ENCODE results near the gene KYAT1. TPM values are rescaled to one million over a fixed set of nuclear protein-coding genes. Genes with fewer than 3 reads are reported as not detected.
A peak's percentile ranks its signal among the peaks of the same experiment; 100 is the strongest.
"Not testable (repeated sequence)": the region's sequence is repeated elsewhere in the genome, so short reads cannot be mapped to it uniquely, and the experiment has no call there.

The KYAT1 gene
- total RNA-seq, 3 donors from 2014 or later (not counting 1 experiment from before 2014, with no cell fraction given) = 8.9 to 11.3 (median 9.1) TPM

DNA sequence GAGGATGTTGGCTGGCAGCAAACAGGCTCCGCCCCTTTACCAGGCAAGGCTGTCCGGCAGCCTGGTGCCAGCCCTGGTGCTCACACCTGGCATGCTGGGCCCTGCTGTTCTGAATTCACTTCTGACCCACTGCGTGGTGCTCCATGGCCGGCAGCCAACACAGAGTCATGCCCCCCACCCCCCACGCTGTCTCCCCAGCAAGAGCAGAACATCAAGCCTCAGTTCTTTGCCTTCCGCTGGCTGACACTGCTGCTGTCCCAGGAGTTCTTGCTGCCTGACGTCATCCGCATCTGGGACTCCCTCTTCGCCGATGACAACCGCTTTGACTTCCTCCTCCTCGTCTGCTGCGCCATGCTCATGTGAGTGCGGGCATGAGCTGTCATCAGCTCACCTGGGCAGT lies 76.1 kb downstream of the KYAT1 start:
- Mint-ChIP-seq H3K4me1 (no peaks in the 10 kb centered on the region), H3K9me3 (no peaks in the 10 kb centered on the region), H3K36me3 (no peaks in the 10 kb centered on the region), H3K4me3 (no peak overlapping the region), H3K27me3 (ENCODE audit: low read depth in 2 of 2) (no peaks in the 10 kb centered on the region), H3K27ac (no peak overlapping the region)
- no peak overlapping the region for H3K27ac ChIP-seq (ENCODE audit: low read length)
- no peak overlapping the region for H3K4me3 ChIP-seq (ENCODE audit: low read length)
- intact Hi-C loops (cut with micrococcal nuclease) = no loop called here
- TF ChIP-seq, protein P1, sequence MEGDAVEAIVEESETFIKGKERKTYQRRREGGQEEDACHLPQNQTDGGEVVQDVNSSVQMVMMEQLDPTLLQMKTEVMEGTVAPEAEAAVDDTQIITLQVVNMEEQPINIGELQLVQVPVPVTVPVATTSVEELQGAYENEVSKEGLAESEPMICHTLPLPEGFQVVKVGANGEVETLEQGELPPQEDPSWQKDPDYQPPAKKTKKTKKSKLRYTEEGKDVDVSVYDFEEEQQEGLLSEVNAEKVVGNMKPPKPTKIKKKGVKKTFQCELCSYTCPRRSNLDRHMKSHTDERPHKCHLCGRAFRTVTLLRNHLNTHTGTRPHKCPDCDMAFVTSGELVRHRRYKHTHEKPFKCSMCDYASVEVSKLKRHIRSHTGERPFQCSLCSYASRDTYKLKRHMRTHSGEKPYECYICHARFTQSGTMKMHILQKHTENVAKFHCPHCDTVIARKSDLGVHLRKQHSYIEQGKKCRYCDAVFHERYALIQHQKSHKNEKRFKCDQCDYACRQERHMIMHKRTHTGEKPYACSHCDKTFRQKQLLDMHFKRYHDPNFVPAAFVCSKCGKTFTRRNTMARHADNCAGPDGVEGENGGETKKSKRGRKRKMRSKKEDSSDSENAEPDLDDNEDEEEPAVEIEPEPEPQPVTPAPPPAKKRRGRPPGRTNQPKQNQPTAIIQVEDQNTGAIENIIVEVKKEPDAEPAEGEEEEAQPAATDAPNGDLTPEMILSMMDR (IDR thresholded peaks at IDR 0.05) = no peak
- no peaks in the 10 kb centered on the region for H3K9me3 ChIP-seq (ENCODE audit: control insufficient read depth, insufficient read depth, low read length)
- peak in 1 of 2 donors; percentile 1 for DNase-seq
- ATAC-seq = no peak
- H3K27me3 ChIP-seq (ENCODE audit: control insufficient read depth, insufficient read depth, low read length) = no peaks in the 10 kb centered on the region
- peaks cover 56% of the 10 kb centered on the region for H3K36me3 ChIP-seq (ENCODE audit: control insufficient read depth, insufficient read depth, low read length)
- 96% methylated on average over 14 of the region's 14 CpGs for WGBS (ENCODE audit: insufficient coverage)
- H3K4me1 ChIP-seq (ENCODE audit: control insufficient read depth, insufficient read depth, low read length) = no peaks in the 10 kb centered on the region

DNA sequence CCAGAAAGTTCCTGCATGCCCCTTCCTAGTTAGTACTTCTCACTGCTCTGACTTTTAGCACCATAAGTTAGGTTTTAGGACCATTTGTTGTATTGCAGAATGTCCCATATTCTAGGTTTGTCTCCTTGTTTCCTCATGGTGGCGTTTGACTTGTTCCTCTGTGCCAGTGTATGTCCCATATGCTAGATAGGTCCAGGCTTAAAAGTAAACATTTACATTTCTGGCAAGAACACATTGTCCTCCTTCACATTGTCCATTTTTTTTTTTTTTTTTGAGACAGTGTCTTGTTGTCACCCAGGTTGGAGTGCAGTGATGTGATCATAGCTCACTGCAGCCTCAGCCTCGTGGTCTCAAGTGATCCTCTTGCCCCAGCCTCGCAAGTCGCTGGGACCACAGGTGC lies 79.3 kb downstream of the KYAT1 start:
- TF ChIP-seq, protein P1 (IDR thresholded peaks at IDR 0.05) = no peak
- Mint-ChIP-seq H3K4me1 (peaks cover 0 to 5% of the 10 kb centered on the region in 2 donors), H3K9me3 (no peaks in the 10 kb centered on the region), H3K36me3 (no peaks in the 10 kb centered on the region), H3K27ac (no peak overlapping the region), H3K4me3 (no peak overlapping the region), H3K27me3 (ENCODE audit: low read depth in 2 of 2) (no peaks in the 10 kb centered on the region)
- no peaks in the 10 kb centered on the region for H3K9me3 ChIP-seq (ENCODE audit: control insufficient read depth, insufficient read depth, low read length)
- DNase-seq = no peak
- no peaks in the 10 kb centered on the region for H3K27me3 ChIP-seq (ENCODE audit: control insufficient read depth, insufficient read depth, low read length)
- intact Hi-C loops (cut with micrococcal nuclease) = no loop called here
- no peak overlapping the region for H3K27ac ChIP-seq (ENCODE audit: low read length)
- H3K4me3 ChIP-seq (ENCODE audit: low read length) = no peak overlapping the region
- 100% methylated on average over 4 of the region's 4 CpGs for WGBS (ENCODE audit: insufficient coverage)
- no peaks in the 10 kb centered on the region for H3K4me1 ChIP-seq (ENCODE audit: control insufficient read depth, insufficient read depth, low read length)
- ATAC-seq = no peak
- H3K36me3 ChIP-seq (ENCODE audit: control insufficient read depth, insufficient read depth, low read length) = peaks cover 65% of the 10 kb centered on the region

DNA sequence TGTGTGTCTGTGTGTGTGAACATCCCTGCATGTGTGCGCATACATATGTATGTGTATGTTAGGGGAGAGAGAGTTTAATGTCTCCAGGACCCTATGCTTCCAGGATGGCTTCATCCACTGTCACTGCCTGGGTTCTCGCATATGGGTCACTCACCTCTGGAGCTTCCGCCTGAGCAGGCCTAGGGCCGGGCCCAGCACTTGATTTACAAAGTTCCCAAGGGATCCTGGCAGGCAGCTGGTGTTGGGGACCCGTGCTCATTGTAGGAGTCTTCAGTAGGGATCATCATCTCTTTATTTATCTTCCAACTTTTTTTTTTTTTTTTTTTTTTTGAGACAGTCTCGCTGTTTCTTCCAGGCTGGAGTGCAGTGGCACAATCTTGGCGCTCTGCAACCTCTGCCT lies 81.7 kb downstream of the KYAT1 start:
- Mint-ChIP-seq H3K27ac (no peak overlapping the region), H3K4me1 (peaks cover 0 to 5% of the 10 kb centered on the region in 2 donors)

DNA sequence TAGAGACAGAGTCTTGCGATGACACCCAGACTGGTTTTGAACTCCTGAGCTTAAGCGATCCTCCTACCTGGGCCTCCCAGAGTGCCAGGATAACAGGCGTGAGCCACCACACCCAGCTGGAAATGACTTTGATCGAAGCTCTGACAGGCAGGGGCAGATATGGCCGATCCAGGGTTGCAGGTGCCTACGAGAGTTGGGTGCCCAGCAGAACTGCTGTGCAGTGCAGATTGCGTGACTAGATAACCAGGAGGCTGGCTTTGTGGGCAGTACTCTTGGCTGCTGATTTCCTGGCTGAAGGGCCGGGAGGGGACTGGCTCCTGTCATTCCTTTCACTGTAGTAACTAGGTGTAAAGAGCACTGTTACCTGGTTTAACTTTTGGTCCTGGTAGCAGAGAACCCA lies 82.9 kb downstream of the KYAT1 start:
- no peak overlapping the region for H3K4me3 ChIP-seq (ENCODE audit: low read length)
- DNase-seq = no peak
- Mint-ChIP-seq H3K36me3 (no peaks in the 10 kb centered on the region), H3K4me3 (no peak overlapping the region), H3K4me1 (peaks cover under 1 to 7% of the 10 kb centered on the region in 2 donors), H3K9me3 (no peaks in the 10 kb centered on the region), H3K27ac (peak overlapping the region in 1 of 2 donors; percentile 18), H3K27me3 (ENCODE audit: low read depth in 2 of 2) (no peaks in the 10 kb centered on the region)
- no peak overlapping the region for H3K27ac ChIP-seq (ENCODE audit: low read length)
- H3K36me3 ChIP-seq (ENCODE audit: control insufficient read depth, insufficient read depth, low read length) = peaks cover 58% of the 10 kb centered on the region
- ATAC-seq = no peak
- intact Hi-C loops (cut with micrococcal nuclease) = no loop called here
- no peaks in the 10 kb centered on the region for H3K9me3 ChIP-seq (ENCODE audit: control insufficient read depth, insufficient read depth, low read length)
- no peaks in the 10 kb centered on the region for H3K27me3 ChIP-seq (ENCODE audit: control insufficient read depth, insufficient read depth, low read length)
- TF ChIP-seq, protein P1 (IDR thresholded peaks at IDR 0.05) = no peak
- no peaks in the 10 kb centered on the region for H3K4me1 ChIP-seq (ENCODE audit: control insufficient read depth, insufficient read depth, low read length)
- WGBS (ENCODE audit: insufficient coverage) = 69% methylated on average over 8 of the region's 8 CpGs

More for the DNA sequence above, 81.7 kb downstream of the KYAT1 start:
- no peaks in the 10 kb centered on the region for H3K27me3 Mint-ChIP-seq (ENCODE audit: low read depth in 2 of 2)
- H3K9me3 Mint-ChIP-seq = no peaks in the 10 kb centered on the region
- DNase-seq = no peak
- Histone ChIP-seq H3K9me3 (ENCODE audit: control insufficient read depth, insufficient read depth, low read length) (no peaks in the 10 kb centered on the region), H3K27me3 (ENCODE audit: control insufficient read depth, insufficient read depth, low read length) (no peaks in the 10 kb centered on the region), H3K4me3 (ENCODE audit: low read length) (no peak overlapping the region), H3K36me3 (ENCODE audit: control insufficient read depth, insufficient read depth, low read length) (peaks cover 57% of the 10 kb centered on the region), H3K4me1 (ENCODE audit: control insufficient read depth, insufficient read depth, low read length) (no peaks in the 10 kb centered on the region), H3K27ac (ENCODE audit: low read length) (no peak overlapping the region)
- ATAC-seq = no peak
- TF ChIP-seq, protein P1 (IDR thresholded peaks at IDR 0.05) = no peak
- WGBS (ENCODE audit: insufficient coverage) = over 99% methylated on average over 7 of the region's 7 CpGs
- no peaks in the 10 kb centered on the region for H3K36me3 Mint-ChIP-seq
- H3K4me3 Mint-ChIP-seq = no peak overlapping the region
- intact Hi-C loops (cut with micrococcal nuclease) = no loop called here

DNA sequence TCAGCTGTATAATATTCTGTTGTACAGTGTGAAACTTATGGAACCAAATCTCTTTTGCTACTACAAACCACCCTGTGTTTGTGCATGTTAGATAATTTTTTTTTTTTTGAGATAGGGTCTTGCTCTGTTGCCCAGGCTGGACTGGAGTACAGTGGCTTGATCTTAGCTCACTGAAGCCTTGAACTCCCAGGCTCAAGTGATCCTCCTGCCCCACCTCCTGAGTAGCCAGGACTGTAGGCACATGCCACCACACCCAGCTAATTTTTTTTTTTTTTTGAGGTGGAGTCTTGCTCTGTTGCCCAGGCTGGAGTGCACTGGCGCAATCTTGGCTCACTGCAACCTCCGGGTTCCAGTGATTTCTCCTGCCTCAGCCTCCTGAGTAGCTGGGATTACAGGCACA lies 86.8 kb downstream of the KYAT1 start:
- H3K4me3 ChIP-seq (ENCODE audit: low read length); H3K36me3 Mint-ChIP-seq; H3K27ac Mint-ChIP-seq; DNase-seq; H3K4me3 Mint-ChIP-seq; H3K9me3 ChIP-seq (ENCODE audit: control insufficient read depth, insufficient read depth, low read length); H3K4me1 ChIP-seq (ENCODE audit: control insufficient read depth, insufficient read depth, low read length); H3K27ac ChIP-seq (ENCODE audit: low read length); H3K9me3 Mint-ChIP-seq; ATAC-seq; intact Hi-C loops (cut with micrococcal nuclease); H3K27me3 ChIP-seq (ENCODE audit: control insufficient read depth, insufficient read depth, low read length); H3K27me3 Mint-ChIP-seq (ENCODE audit: low read depth in 2 of 2): not testable (repeated sequence)
- H3K36me3 ChIP-seq (ENCODE audit: control insufficient read depth, insufficient read depth, low read length) = peaks cover 66% of the 10 kb centered on the region
- 44% methylated on average over 2 of the region's 2 CpGs for WGBS (ENCODE audit: insufficient coverage)
- H3K4me1 Mint-ChIP-seq = peaks cover 11 to 21% of the 10 kb centered on the region in 2 donors

Data from natural killer cell (primary cell).